ENCODE results near the gene GLO1. TPM values are rescaled to one million over a fixed set of nuclear protein-coding genes. Genes with fewer than 3 reads are reported as not detected.

The GLO1 gene
- total and polyA plus RNA-seq, 2 experiments from 2014 or later, result 122 to 219 TPM

- no peak for TF ChIP-seq CTCF (IDR thresholded peaks at IDR 0.05; ENCODE audit: low read depth, low read length)
- Histone ChIP-seq H3K27ac (no peak overlapping the region), H3K4me3 (no peak overlapping the region), H3K9me3 (ENCODE audit: low read depth) (no peaks in the 10 kb centered on the region), H3K4me1 (ENCODE audit: low read depth) (no peaks in the 10 kb centered on the region), H3K36me3 (no peaks in the 10 kb centered on the region), H3K27me3 (no peaks in the 10 kb centered on the region)
- DNase-seq (ENCODE audit: low read depth in 1 of 2, low spot score in 1 of 2), result no peak
Observed at GRCh38 chr6:38695933-38696332, 7.0 kb downstream of the GLO1 start.

GRCh38 chr6:38695227-38695900 lies 7.6 kb downstream of the GLO1 start:
- Histone ChIP-seq H3K4me3 (no peak overlapping the region), H3K4me1 (ENCODE audit: low read depth) (no peaks in the 10 kb centered on the region), H3K9me3 (ENCODE audit: low read depth) (no peaks in the 10 kb centered on the region), H3K27ac (no peak overlapping the region), H3K36me3 (no peaks in the 10 kb centered on the region), H3K27me3 (no peaks in the 10 kb centered on the region)
- DNase-seq (ENCODE audit: low read depth in 1 of 2, low spot score in 1 of 2), result no peak
- TF ChIP-seq CTCF (IDR thresholded peaks at IDR 0.05; ENCODE audit: low read depth, low read length), result no peak

- Histone ChIP-seq H3K27me3 (no peaks in the 10 kb centered on the region), H3K27ac (peak overlapping the region; percentile 35)
- DNase-seq (ENCODE audit: low read depth in 1 of 2, low spot score in 1 of 2), result no peak
Observed at GRCh38 chr6:38688579-38689087, 14.3 kb downstream of the GLO1 start.

GRCh38 chr6:38687549-38687948 lies 15.4 kb downstream of the GLO1 start:
- Histone ChIP-seq H3K4me1 (ENCODE audit: low read depth) (no peaks in the 10 kb centered on the region), H3K36me3 (peaks cover 9% of the 10 kb centered on the region), H3K4me3 (no peak overlapping the region), H3K27ac (no peak overlapping the region), H3K27me3 (no peaks in the 10 kb centered on the region), H3K9me3 (ENCODE audit: low read depth) (no peaks in the 10 kb centered on the region)
- no peak for TF ChIP-seq CTCF (IDR thresholded peaks at IDR 0.05; ENCODE audit: low read depth, low read length)
- DNase-seq (ENCODE audit: low read depth in 1 of 2, low spot score in 1 of 2), result no peak

More at GRCh38 chr6:38688579-38689087, 14.3 kb downstream of the GLO1 start:
- Histone ChIP-seq H3K9me3 (ENCODE audit: low read depth) (no peaks in the 10 kb centered on the region), H3K36me3 (no peaks in the 10 kb centered on the region), H3K4me3 (no peak overlapping the region), H3K4me1 (ENCODE audit: low read depth) (no peaks in the 10 kb centered on the region)
- TF ChIP-seq CTCF (IDR thresholded peaks at IDR 0.05; ENCODE audit: low read depth, low read length), result no peak

GRCh38 chr6:38687043-38687353 lies 15.9 kb downstream of the GLO1 start:
- peaks cover 13% of the 10 kb centered on the region for H3K36me3 ChIP-seq
- no peaks in the 10 kb centered on the region for H3K9me3 ChIP-seq (ENCODE audit: low read depth)
- no peak for DNase-seq (ENCODE audit: low read depth in 1 of 2, low spot score in 1 of 2)
- H3K4me1 ChIP-seq (ENCODE audit: low read depth), result no peaks in the 10 kb centered on the region
- no peak for TF ChIP-seq CTCF (IDR thresholded peaks at IDR 0.05; ENCODE audit: low read depth, low read length)
- no peak overlapping the region for H3K4me3 ChIP-seq
- H3K27ac ChIP-seq, result no peak overlapping the region
- no peaks in the 10 kb centered on the region for H3K27me3 ChIP-seq
